ENCODE data around the gene TPST2.

Gene TPST2

DNA sequence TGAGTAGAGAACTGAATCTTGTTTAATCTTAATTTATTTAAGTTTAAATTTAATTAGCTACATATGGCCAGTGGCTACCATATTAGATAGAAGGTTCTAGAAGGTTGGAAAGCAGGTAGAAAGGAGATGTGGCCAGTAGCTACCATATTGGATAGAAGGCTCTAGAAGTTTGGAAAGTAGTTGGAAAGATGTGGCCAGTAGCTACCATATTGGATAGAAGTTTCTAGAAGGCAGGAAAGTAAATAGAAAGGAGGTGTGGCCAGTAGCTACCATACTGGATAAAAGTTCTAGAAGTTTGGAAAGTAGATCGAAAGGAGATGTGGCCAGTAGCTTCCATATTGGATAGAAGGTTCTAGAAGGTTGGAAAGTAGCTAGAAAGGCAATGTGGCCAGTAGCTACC is 34.1 kb upstream of the TPST2 start:
- no peak overlapping the region for H3K4me3 ChIP-seq (ENCODE audit: low read length)
- H4K20me1 ChIP-seq (ENCODE audit: insufficient read depth, low read length), result no peaks in the 10 kb centered on the region
- H3K36me3 ChIP-seq (replicated peaks; ENCODE audit: low read depth, low read length), result no peaks in the 10 kb centered on the region
- no peak overlapping the region for H2AFZ ChIP-seq (ENCODE audit: low read depth, low read length)
- H3K27ac ChIP-seq (ENCODE audit: low read length), result no peak overlapping the region
- H3K79me2 ChIP-seq (ENCODE audit: low read length), result no peaks in the 10 kb centered on the region
- H3K9ac ChIP-seq (ENCODE audit: low read length), result no peak overlapping the region
- no peaks in the 10 kb centered on the region for H3K4me1 ChIP-seq (ENCODE audit: low read length)
- no peaks in the 10 kb centered on the region for H3K9me3 ChIP-seq (ENCODE audit: insufficient read depth, low read length)
- no peak overlapping the region for H3K4me2 ChIP-seq (ENCODE audit: low read length)
- TF ChIP-seq, protein P1, sequence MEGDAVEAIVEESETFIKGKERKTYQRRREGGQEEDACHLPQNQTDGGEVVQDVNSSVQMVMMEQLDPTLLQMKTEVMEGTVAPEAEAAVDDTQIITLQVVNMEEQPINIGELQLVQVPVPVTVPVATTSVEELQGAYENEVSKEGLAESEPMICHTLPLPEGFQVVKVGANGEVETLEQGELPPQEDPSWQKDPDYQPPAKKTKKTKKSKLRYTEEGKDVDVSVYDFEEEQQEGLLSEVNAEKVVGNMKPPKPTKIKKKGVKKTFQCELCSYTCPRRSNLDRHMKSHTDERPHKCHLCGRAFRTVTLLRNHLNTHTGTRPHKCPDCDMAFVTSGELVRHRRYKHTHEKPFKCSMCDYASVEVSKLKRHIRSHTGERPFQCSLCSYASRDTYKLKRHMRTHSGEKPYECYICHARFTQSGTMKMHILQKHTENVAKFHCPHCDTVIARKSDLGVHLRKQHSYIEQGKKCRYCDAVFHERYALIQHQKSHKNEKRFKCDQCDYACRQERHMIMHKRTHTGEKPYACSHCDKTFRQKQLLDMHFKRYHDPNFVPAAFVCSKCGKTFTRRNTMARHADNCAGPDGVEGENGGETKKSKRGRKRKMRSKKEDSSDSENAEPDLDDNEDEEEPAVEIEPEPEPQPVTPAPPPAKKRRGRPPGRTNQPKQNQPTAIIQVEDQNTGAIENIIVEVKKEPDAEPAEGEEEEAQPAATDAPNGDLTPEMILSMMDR (IDR thresholded peaks at IDR 0.05; ENCODE audit: low read depth, low read length), result no peak
- TF ChIP-seq EZH2phosphoT487 (IDR thresholded peaks at IDR 0.05; ENCODE audit: low read depth), result no peak
- 0 out of 2 replicates have a peak, but pooled peaks cover 6% of the 10 kb centered on the region for H3K27me3 ChIP-seq (ENCODE audit: low read depth, low read length)

DNA sequence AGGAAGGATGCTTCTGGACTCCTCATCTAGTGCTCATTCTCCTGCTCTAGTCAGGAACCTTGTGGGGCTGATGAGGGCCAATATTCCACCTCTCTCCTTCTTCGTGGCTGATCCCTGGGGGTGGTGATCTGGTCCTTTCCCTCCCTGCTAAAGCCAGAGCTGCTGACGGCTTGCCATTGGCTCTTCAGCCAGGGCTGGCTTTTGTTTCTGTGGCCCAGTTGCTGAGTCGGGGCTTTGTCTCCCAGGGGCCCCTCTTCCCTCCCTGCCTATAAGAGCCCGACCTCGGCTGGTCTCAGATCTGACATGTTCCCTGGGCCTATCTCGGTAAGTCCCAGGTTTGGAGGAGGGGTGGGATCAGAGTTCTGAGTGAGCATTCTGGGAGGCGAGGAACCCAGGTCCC is 31.7 kb upstream of the TPST2 start, which contains the start of gene CRYBA4:
Gene CRYBA4 (plus strand): TSS at position 301 of the 400 bp plus-strand sequence. CDS start 634 bp downstream, outside the sequence.
- Histone ChIP-seq H3K36me3 (replicated peaks; ENCODE audit: low read depth, low read length) (no peaks in the 10 kb centered on the region), H3K9ac (ENCODE audit: low read length) (no peak within 1 kb of the TSS), H3K27me3 (ENCODE audit: low read depth, low read length) (peaks cover 3% of the 10 kb centered on the region; the same call in 1 of the 2 replicates), H2AFZ (ENCODE audit: low read depth, low read length) (no peak within 1 kb of the TSS), H3K9me3 (ENCODE audit: insufficient read depth, low read length) (no peaks in the 10 kb centered on the region), H3K79me2 (ENCODE audit: low read length) (no peaks in the 10 kb centered on the region), H3K4me1 (ENCODE audit: low read length) (peaks cover 7% of the 10 kb centered on the region), H3K27ac (ENCODE audit: low read length) (no peak within 1 kb of the TSS), H3K4me2 (ENCODE audit: low read length) (no peak within 1 kb of the TSS), H3K4me3 (ENCODE audit: low read length) (no peak within 1 kb of the TSS), H4K20me1 (ENCODE audit: insufficient read depth, low read length) (no peaks in the 10 kb centered on the region)
- TF ChIP-seq EZH2phosphoT487 (IDR thresholded peaks at IDR 0.05; ENCODE audit: low read depth), result no peak
- TF ChIP-seq, protein P1 (IDR thresholded peaks at IDR 0.05; ENCODE audit: low read depth, low read length), result no peak

DNA sequence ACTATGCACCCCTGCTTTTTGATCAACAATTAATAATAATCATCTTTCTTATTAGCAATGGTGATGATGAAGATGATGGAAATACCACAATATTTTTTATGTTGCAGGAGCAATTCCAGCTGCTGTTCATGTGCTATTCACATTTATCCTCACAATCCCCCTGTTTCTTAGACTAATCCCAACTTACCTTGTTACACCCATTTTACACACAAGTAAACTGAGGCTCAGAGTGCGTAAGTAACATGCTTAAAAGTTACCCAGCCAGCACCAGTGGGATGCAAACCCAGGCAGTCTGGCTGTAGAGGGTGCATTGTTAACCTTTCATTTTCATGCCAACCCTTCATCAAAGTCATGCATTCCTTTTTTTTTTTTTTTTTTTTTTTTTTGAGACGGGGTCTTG is 30.3 kb upstream of the TPST2 start:
- H3K4me1 ChIP-seq (ENCODE audit: low read length), result peaks cover 9% of the 10 kb centered on the region

DNA sequence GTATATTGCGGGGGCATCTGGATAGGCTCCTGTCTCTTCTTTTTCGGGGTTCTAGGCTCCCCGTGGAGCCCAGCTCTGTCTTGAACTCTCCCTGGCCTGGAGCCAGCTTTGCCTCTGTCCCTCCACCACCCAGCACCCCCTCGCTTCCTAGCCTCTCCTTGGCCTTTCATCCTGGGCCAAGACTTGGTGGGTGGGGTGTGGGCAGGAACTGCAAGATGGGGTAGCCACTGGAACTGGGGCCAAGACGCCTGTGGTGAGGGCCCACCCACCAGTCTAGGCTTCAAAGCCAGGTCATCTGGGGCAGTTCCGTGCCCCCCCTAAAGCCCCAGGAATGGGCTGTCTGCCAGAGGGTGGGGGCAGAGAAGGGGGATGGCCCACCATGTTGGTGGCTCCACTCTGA is 29.6 kb upstream of the TPST2 start:
- H4K20me1 ChIP-seq (ENCODE audit: insufficient read depth, low read length), result no peaks in the 10 kb centered on the region
- H2AFZ ChIP-seq (ENCODE audit: low read depth, low read length), result no peak overlapping the region
- TF ChIP-seq, protein P1 (IDR thresholded peaks at IDR 0.05; ENCODE audit: low read depth, low read length), result no peak
- TF ChIP-seq EZH2phosphoT487 (IDR thresholded peaks at IDR 0.05; ENCODE audit: low read depth), result no peak
- no peak overlapping the region for H3K9ac ChIP-seq (ENCODE audit: low read length)
- no peak overlapping the region for H3K4me2 ChIP-seq (ENCODE audit: low read length)
- H3K79me2 ChIP-seq (ENCODE audit: low read length), result no peaks in the 10 kb centered on the region
- no peak overlapping the region for H3K27ac ChIP-seq (ENCODE audit: low read length)
- no peak overlapping the region for H3K4me3 ChIP-seq (ENCODE audit: low read length)
- peaks cover 7% of the 10 kb centered on the region for H3K27me3 ChIP-seq (ENCODE audit: low read depth, low read length)
- peaks cover 12% of the 10 kb centered on the region for H3K4me1 ChIP-seq (ENCODE audit: low read length)
- no peaks in the 10 kb centered on the region for H3K36me3 ChIP-seq (replicated peaks; ENCODE audit: low read depth, low read length)
- no peaks in the 10 kb centered on the region for H3K9me3 ChIP-seq (ENCODE audit: insufficient read depth, low read length)

More for the DNA sequence above, 30.3 kb upstream of the TPST2 start:
- no peak overlapping the region for H3K4me2 ChIP-seq (ENCODE audit: low read length)
- peaks cover 7% of the 10 kb centered on the region for H3K27me3 ChIP-seq (ENCODE audit: low read depth, low read length)
- H3K27ac ChIP-seq (ENCODE audit: low read length), result no peak overlapping the region
- no peaks in the 10 kb centered on the region for H3K79me2 ChIP-seq (ENCODE audit: low read length)
- H3K9ac ChIP-seq (ENCODE audit: low read length), result no peak overlapping the region
- no peaks in the 10 kb centered on the region for H4K20me1 ChIP-seq (ENCODE audit: insufficient read depth, low read length)
- H3K36me3 ChIP-seq (replicated peaks; ENCODE audit: low read depth, low read length), result no peaks in the 10 kb centered on the region
- no peak for TF ChIP-seq EZH2phosphoT487 (IDR thresholded peaks at IDR 0.05; ENCODE audit: low read depth)
- TF ChIP-seq, protein P1 (IDR thresholded peaks at IDR 0.05; ENCODE audit: low read depth, low read length), result no peak
- H2AFZ ChIP-seq (ENCODE audit: low read depth, low read length), result no peak overlapping the region
- no peaks in the 10 kb centered on the region for H3K9me3 ChIP-seq (ENCODE audit: insufficient read depth, low read length)
- no peak overlapping the region for H3K4me3 ChIP-seq (ENCODE audit: low read length)
